PC-3 (cell line): ENCODE results near the gene FANCD2. TPM values are rescaled to one million over a fixed set of nuclear protein-coding genes. Genes with fewer than 3 reads are reported as not detected.

Source experiments
- ATAC-seq: fragments of 200-7000 bp; cut with Tn5 transposase; 2 replicates; pipeline ENCODE4 v1.9.1; 2020; ENCODE audit warnings: mild to moderate bottlenecking, moderate library complexity
- BruUV-seq: library from RNA; stranded (reverse); fragments of 400-500 nt; replicated peaks from 2 replicates; lab custom pipeline; 2021; lab: Mats Ljungman, UMichigan
- CTCF ChIA-PET: fragments of 300-600 bp; sonication (Branson Sonifier 250); formaldehyde crosslinking; loops from one replicate; lab custom pipeline; 2022; ENCODE audit warnings: antibody characterized with exemption; lab: Charles Lee
- POLR2A ChIA-PET: fragments of 300-600 bp; sonication (Branson Sonifier 250); formaldehyde crosslinking; loops from one replicate; lab custom pipeline; 2022; ENCODE audit warnings: antibody characterized with exemption; ENCODE audit not compliant: unreplicated experiment; lab: Charles Lee
- DNase-seq: peaks from one replicate; pipeline ENCODE4 v3.0.0-alpha.2; 2015
- H2AFZ ChIP-seq: fragments of 300-600 bp; sonication (generic); 2 replicates; pipeline ENCODE4 v1.6.0; 2016; ENCODE audit warnings: antibody characterized with exemption, low read length
- H3F3A ChIP-seq: fragments of 300-600 bp; sonication (generic); one replicate; pipeline ENCODE4 v1.6.0; 2017; ENCODE audit warnings: antibody characterized with exemption, low read length, control low read depth, mild to moderate bottlenecking; ENCODE audit not compliant: unreplicated experiment
- H3K27ac ChIP-seq: fragments of 300-600 bp; sonication (generic); 2 replicates; pipeline ENCODE4 v1.5.1; 2016; ENCODE audit warnings: mild to moderate bottlenecking, low read length
- H3K27me3 ChIP-seq: fragments of 300-600 bp; sonication (generic); 2 replicates; pipeline ENCODE4 v1.6.1; 2016; ENCODE audit warnings: low read length, mixed read lengths
- H3K36me3 ChIP-seq: fragments of 300-600 bp; sonication (generic); 2 replicates; pipeline ENCODE4 v1.6.1; 2016; ENCODE audit warnings: low read depth, mixed run types, low read length, mixed read lengths
- H3K4me1 ChIP-seq: fragments of 300-600 bp; sonication (generic); 2 replicates; pipeline ENCODE4 v1.5.1; 2016; ENCODE audit warnings: low read length; ENCODE audit not compliant: insufficient read depth
- H3K4me2 ChIP-seq: fragments of 300-600 bp; sonication (generic); 2 replicates; pipeline ENCODE4 v1.6.0; 2016; ENCODE audit warnings: low read length
- H3K4me3 ChIP-seq: fragments of 300-600 bp; sonication (generic); 2 replicates; pipeline ENCODE4 v1.5.1; 2016; ENCODE audit warnings: mild to moderate bottlenecking, low read length, mixed read lengths
- H3K79me2 ChIP-seq: fragments of 300-600 bp; sonication (generic); 2 replicates; pipeline ENCODE4 v1.6.1; 2017; ENCODE audit warnings: low read length, mixed read lengths
- H3K9ac ChIP-seq: fragments of 300-600 bp; sonication (generic); 2 replicates; pipeline ENCODE4 v1.6.0; 2016; ENCODE audit warnings: mild to moderate bottlenecking, low read length
- H3K9me2 ChIP-seq: fragments of 300-600 bp; sonication (generic); replicated peaks from 2 replicates; pipeline ENCODE4 v1.6.1; 2016; ENCODE audit warnings: mixed run types, low read length, mixed read lengths
- H3K9me3 ChIP-seq: fragments of 300-600 bp; sonication (generic); 2 replicates; pipeline ENCODE4 v1.6.1; 2016; ENCODE audit warnings: low read length, mixed read lengths
- H4K20me1 ChIP-seq: fragments of 300-600 bp; sonication (generic); 2 replicates; pipeline ENCODE4 v1.6.1; 2016; ENCODE audit warnings: low read length, mixed read lengths
- CTCF ChIP-seq: fragments of 300-600 bp; sonication (generic); conservative IDR thresholded peaks from 2 replicates; pipeline ENCODE4 v1.5.1; 2017; ENCODE audit warnings: antibody characterized with exemption, low read depth, mild to moderate bottlenecking, low read length
- EZH2 ChIP-seq: fragments of 300-600 bp; sonication (generic); IDR thresholded peaks from one replicate; pipeline ENCODE4 v1.6.1; 2017; ENCODE audit warnings: antibody characterized with exemption, mild to moderate bottlenecking, low read length; ENCODE audit not compliant: unreplicated experiment
- EZH2phosphoT487 ChIP-seq: fragments of 300-600 bp; sonication (generic); IDR thresholded peaks from 2 replicates; pipeline ENCODE4 v1.6.1; 2018; ENCODE audit warnings: mild to moderate bottlenecking, antibody characterized with exemption, low read length, borderline replicate concordance
- intact Hi-C: fragments of 100-400 bp; cut with micrococcal nuclease; formaldehyde crosslinking; loops from 2 replicates; pipeline ENCODE4 v1.9.0; 2023
- total RNA-seq: library from RNA; depleted of rRNA; stranded (reverse); fragments of >200 nt; gene quantifications from 2 replicates; pipeline ENCODE4 v1.2.3, GENCODE V29; 2014

The FANCD2 gene
- total RNA-seq, 1 experiment from 2014 or later: 67.9 TPM

DNA sequence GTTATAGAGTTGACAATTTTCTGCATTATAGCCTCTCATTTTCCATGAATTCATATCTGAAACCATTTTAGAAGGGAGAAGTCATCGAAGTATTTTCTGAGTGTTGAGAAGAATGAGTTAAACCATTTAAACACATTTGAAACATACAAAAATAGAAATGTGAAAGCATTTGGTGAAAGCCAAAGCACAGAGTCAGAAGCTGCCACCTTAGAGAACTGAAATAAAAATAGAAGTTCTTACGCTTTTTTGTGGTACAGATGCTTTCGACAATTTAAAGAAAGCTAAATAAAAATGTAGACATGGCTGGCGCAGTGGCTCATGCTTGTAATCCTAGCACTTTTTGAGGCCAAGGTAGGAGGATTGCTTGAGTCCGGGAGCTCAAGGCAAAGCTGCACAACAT, 72.8 kb downstream of the FANCD2 start:
- ChIA-PET POLR2A (interaction anchor here (0.6 kb wide), 1 partner anchor 61 kb away, joined by 22 read pairs; no protein-coding TSS in a partner anchor), CTCF (no interaction called here)

GRCh38 chr3:10106919-10107318, 80.7 kb downstream of the FANCD2 start:
- TF ChIP-seq EZH2phosphoT487 (no peak), EZH2 (no peak), CTCF (no peak)
- no peak overlapping the region for H3K4me2 ChIP-seq
- no peaks in the 10 kb centered on the region for H3F3A ChIP-seq
- no TSS peak for BruUV-seq
- no peak overlapping the region for H3K27ac ChIP-seq
- H4K20me1 ChIP-seq: no peaks in the 10 kb centered on the region
- H3K4me1 ChIP-seq: no peaks in the 10 kb centered on the region
- no peaks in the 10 kb centered on the region for H3K79me2 ChIP-seq
- no peak overlapping the region for H2AFZ ChIP-seq
- intact Hi-C loops: no loop called here
- peaks cover under 1% of the 10 kb centered on the region; the same call in 1 of the 2 replicates for H3K36me3 ChIP-seq
- POLR2A ChIA-PET: no interaction called here
- CTCF ChIA-PET: no interaction called here
- no peak overlapping the region for H3K4me3 ChIP-seq
- H3K9ac ChIP-seq: no peak overlapping the region
- H3K27me3 ChIP-seq: no peaks in the 10 kb centered on the region
- H3K9me2 ChIP-seq: no peaks in the 10 kb centered on the region
- ATAC-seq (no peak), DNase-seq (no peak)
- no peaks in the 10 kb centered on the region for H3K9me3 ChIP-seq

More for the DNA sequence above, 72.8 kb downstream of the FANCD2 start:
- H3K4me1 ChIP-seq: no peaks in the 10 kb centered on the region
- H3K36me3 ChIP-seq: peaks cover 17% of the 10 kb centered on the region; the same call in 1 of the 2 replicates
- H3K4me2 ChIP-seq: no peak overlapping the region
- no peaks in the 10 kb centered on the region for H3K9me3 ChIP-seq
- H4K20me1 ChIP-seq: no peaks in the 10 kb centered on the region
- H3F3A ChIP-seq: no peaks in the 10 kb centered on the region
- BruUV-seq: no TSS peak
- H3K9me2 ChIP-seq: no peaks in the 10 kb centered on the region
- no peak overlapping the region for H2AFZ ChIP-seq
- ATAC-seq (no peak), DNase-seq (no peak)
- no peaks in the 10 kb centered on the region for H3K79me2 ChIP-seq
- intact Hi-C loops: no loop called here
- no peak overlapping the region for H3K4me3 ChIP-seq
- no peak for TF ChIP-seq EZH2
- no peak for TF ChIP-seq CTCF
- TF ChIP-seq EZH2phosphoT487: no peak
- H3K9ac ChIP-seq: no peak overlapping the region
- H3K27me3 ChIP-seq: no peaks in the 10 kb centered on the region
- no peak overlapping the region for H3K27ac ChIP-seq

DNA sequence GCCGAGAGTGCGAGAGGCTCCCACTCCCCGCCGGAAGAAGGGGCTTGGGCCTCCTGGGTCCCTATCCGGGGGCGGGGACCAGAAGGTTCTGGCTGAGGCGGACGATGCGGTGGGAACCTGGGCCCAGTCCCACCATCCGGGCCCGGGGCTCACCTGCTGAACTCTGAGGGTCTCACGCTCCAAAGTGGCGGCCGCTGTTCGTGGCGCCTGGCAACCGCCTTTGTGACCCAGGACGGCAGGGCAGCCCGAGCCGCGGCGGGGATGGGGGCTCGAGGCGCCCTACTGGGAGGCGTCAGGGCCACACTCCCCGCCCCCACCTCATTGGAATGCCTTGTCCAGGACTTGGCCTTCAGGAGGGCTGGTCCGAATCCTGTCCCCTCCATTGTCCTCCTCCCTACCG, 81.9 kb downstream of the FANCD2 start, which contains the start of gene FANCD2OS:
FANCD2OS (minus strand) TSS at position 165 of the 400 bp plus-strand sequence. CDS start 3,481 bp downstream, outside the sequence.
- Histone ChIP-seq H3K9me3 (no peaks in the 10 kb centered on the region), H4K20me1 (no peaks in the 10 kb centered on the region), H3K9me2 (no peaks in the 10 kb centered on the region), H2AFZ (no peak within 1 kb of the TSS), H3K4me1 (no peaks in the 10 kb centered on the region), H3K27ac (no peak within 1 kb of the TSS), H3K27me3 (no peaks in the 10 kb centered on the region), H3K79me2 (no peaks in the 10 kb centered on the region), H3F3A (no peaks in the 10 kb centered on the region), H3K9ac (no peak within 1 kb of the TSS), H3K4me3 (no peak within 1 kb of the TSS), H3K4me2 (no peak within 1 kb of the TSS), H3K36me3 (no peaks in the 10 kb centered on the region)
- no TSS peak for BruUV-seq
- ChIA-PET POLR2A (no interaction called here), CTCF (no interaction called here)
- TF ChIP-seq EZH2phosphoT487 (no peak), EZH2 (no peak), CTCF (no peak)
- intact Hi-C loops: no loop called here
- no peak for DNase-seq
- ATAC-seq: no peak
